Keratinocyte (primary cell): ENCODE measurements around the gene ERC1.

Experiments
- EZH2 ChIP-seq: IDR thresholded peaks from one replicate; pipeline ENCODE4 v1.6.1; 2012; ENCODE audit warnings: inconsistent platforms, mild to moderate bottlenecking, low read length, moderate library complexity
- TF ChIP-seq, protein P1 (sequence below), 3 experiments: IDR thresholded peaks in 1 of 3; conservative IDR thresholded peaks in 1 of 3; optimal IDR thresholded peaks in 1 of 3; 2 replicates in 2 of 3; 3 replicates in 1 of 3; pipeline versions ENCODE3 to v1.5.1; 2011; ENCODE audit warnings: low read length in 3 of 3, mild to moderate bottlenecking in 3 of 3, moderate library complexity in 2 of 3, control low read depth in 1 of 3, inconsistent platforms in 1 of 3; ENCODE audit not compliant: insufficient read depth in 2 of 3; ENCODE audit errors: extremely low read depth in 1 of 3

DNA sequence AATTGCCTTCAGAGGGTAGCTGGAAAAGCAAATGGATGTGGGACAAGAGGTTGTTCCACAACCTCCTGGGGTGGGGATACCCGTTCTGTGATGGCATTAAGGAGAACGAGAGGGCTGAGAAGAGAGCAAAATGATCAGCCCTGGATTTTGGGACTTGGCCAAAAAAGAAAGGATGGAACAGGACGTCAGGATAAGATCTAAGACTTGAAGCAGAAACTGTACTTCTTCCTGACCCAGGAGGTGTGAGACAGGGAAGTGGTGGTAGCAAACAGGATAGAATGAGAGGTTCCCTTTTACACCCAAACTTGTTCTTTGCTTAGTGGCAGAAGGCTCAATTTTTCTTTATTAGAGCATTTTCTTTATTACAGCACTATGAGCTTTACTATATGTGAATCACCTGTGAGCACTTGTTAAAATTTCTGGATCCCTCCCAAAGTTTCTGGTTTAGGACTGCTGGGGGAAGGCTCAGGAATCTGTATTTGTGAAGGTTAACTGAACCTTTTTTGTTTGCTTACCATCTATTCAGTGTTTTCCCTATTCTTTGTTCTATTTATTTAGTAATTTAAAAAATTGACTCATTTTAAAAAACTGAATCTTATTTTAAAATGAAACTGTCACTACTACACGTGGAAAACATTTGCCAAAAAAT lies 59.2 kb downstream of the ERC1 start:
- TF ChIP-seq EZH2, result no peak
- TF ChIP-seq, protein P1, sequence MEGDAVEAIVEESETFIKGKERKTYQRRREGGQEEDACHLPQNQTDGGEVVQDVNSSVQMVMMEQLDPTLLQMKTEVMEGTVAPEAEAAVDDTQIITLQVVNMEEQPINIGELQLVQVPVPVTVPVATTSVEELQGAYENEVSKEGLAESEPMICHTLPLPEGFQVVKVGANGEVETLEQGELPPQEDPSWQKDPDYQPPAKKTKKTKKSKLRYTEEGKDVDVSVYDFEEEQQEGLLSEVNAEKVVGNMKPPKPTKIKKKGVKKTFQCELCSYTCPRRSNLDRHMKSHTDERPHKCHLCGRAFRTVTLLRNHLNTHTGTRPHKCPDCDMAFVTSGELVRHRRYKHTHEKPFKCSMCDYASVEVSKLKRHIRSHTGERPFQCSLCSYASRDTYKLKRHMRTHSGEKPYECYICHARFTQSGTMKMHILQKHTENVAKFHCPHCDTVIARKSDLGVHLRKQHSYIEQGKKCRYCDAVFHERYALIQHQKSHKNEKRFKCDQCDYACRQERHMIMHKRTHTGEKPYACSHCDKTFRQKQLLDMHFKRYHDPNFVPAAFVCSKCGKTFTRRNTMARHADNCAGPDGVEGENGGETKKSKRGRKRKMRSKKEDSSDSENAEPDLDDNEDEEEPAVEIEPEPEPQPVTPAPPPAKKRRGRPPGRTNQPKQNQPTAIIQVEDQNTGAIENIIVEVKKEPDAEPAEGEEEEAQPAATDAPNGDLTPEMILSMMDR (optimal IDR thresholded peaks at IDR 0.05 in 1 of 3, IDR thresholded peaks at IDR 0.05 in 1 of 3, conservative IDR thresholded peaks at IDR 0.05 in 1 of 3; ENCODE audit: extremely low read depth in 1 of 3, insufficient read depth in 2 of 3, low read length in 3 of 3), result no peak
